ENCODE data around the gene RALGDS. TPM values are rescaled to one million over a fixed set of nuclear protein-coding genes. Genes with fewer than 3 reads are reported as not detected.
A peak's percentile ranks its signal among the peaks of the same experiment; 100 is the strongest.
"Not testable (repeated sequence)": the region's sequence is repeated elsewhere in the genome, so short reads cannot be mapped to it uniquely, and the experiment has no call there.

RALGDS gene
- total and polyA plus RNA-seq, 5 experiments from 2014 or later, result 14.1 to 99.9 (median 35.5) TPM

DNA sequence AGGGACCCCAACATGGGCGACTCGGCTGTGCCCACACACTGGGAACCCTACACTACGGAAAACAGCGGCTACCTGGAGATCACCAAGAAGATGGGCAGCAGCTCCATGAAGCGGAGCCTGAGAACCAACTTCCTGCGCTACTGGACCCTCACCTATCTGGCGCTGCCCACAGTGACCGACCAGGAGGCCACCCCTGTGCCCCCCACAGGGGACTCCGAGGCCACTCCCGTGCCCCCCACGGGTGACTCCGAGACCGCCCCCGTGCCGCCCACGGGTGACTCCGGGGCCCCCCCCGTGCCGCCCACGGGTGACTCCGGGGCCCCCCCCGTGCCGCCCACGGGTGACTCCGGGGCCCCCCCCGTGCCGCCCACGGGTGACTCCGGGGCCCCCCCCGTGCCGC is 50.1 kb downstream of the RALGDS start:
- POLR2A ChIA-PET, H3K4me1 Mint-ChIP-seq, ATAC-seq, H3K36me3 Mint-ChIP-seq, DNase-seq, H3K27ac Mint-ChIP-seq, H3K27me3 Mint-ChIP-seq, H3K4me3 Mint-ChIP-seq, H3K9me3 Mint-ChIP-seq: not testable (repeated sequence)

- peak overlapping the region in 1 of 10 donors; percentile 48 for H3K27ac Mint-ChIP-seq
- H3K27me3 Mint-ChIP-seq, DNase-seq, ATAC-seq, POLR2A ChIA-PET, H3K4me1 Mint-ChIP-seq, H3K36me3 Mint-ChIP-seq, H3K9me3 Mint-ChIP-seq, H3K4me3 Mint-ChIP-seq: not testable (repeated sequence)
These were observed 50.5 kb downstream of the RALGDS start for GRCh38 chr9:133070500-133070961.

GRCh38 chr9:133068431-133068830 is 52.6 kb downstream of the RALGDS start:
- POLR2A ChIA-PET, DNase-seq, H3K27me3 Mint-ChIP-seq, H3K36me3 Mint-ChIP-seq, H3K4me1 Mint-ChIP-seq, H3K27ac Mint-ChIP-seq, ATAC-seq, H3K4me3 Mint-ChIP-seq, H3K9me3 Mint-ChIP-seq: not testable (repeated sequence)

DNA sequence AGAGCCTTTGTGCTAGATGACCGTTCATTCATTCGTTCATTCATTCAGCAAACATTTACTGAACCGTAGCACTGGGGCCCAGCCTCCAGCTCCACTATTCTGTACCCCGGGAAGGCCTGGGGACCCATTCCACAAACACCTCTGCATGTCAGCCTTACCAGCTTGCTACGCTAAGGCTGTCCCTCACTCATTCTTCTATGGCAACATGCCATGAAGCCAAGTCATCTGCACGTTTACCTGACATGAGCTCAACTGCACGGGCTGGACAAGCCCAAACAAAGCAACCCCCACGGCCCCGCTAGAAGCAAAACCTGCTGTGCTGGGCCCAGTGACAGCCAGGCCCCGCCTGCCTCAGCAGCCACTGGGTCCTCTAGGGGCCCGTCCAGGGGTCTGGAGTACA is 53.2 kb downstream of the RALGDS start:
- Mint-ChIP-seq H3K27ac (peak overlapping the region in 1 of 10 donors; percentile 12), H3K27me3 (no peaks in the 10 kb centered on the region)

GRCh38 chr9:133067006-133067405 is 54.0 kb downstream of the RALGDS start:
- Mint-ChIP-seq H3K4me3 (no peak overlapping the region), H3K4me1 (peaks cover 0 to 5% (median under 1%) of the 10 kb centered on the region in 4 donors), H3K27ac (peak overlapping the region in 2 of 10 donors; percentile 9 to 67), H3K36me3 (no peaks in the 10 kb centered on the region), H3K9me3 (no peaks in the 10 kb centered on the region), H3K27me3 (no peaks in the 10 kb centered on the region)
- no peak for ATAC-seq
- POLR2A ChIA-PET, result no interaction called here
- DNase-seq, result no peak

More for the DNA sequence above, 53.2 kb downstream of the RALGDS start:
- no peak overlapping the region for H3K4me3 Mint-ChIP-seq
- ATAC-seq (no peak), DNase-seq (no peak)
- POLR2A ChIA-PET, result no interaction called here
- no peaks in the 10 kb centered on the region for H3K9me3 Mint-ChIP-seq
- H3K4me1 Mint-ChIP-seq, result peaks cover 0 to 3% (median 0%) of the 10 kb centered on the region in 4 donors
- no peaks in the 10 kb centered on the region for H3K36me3 Mint-ChIP-seq

DNA sequence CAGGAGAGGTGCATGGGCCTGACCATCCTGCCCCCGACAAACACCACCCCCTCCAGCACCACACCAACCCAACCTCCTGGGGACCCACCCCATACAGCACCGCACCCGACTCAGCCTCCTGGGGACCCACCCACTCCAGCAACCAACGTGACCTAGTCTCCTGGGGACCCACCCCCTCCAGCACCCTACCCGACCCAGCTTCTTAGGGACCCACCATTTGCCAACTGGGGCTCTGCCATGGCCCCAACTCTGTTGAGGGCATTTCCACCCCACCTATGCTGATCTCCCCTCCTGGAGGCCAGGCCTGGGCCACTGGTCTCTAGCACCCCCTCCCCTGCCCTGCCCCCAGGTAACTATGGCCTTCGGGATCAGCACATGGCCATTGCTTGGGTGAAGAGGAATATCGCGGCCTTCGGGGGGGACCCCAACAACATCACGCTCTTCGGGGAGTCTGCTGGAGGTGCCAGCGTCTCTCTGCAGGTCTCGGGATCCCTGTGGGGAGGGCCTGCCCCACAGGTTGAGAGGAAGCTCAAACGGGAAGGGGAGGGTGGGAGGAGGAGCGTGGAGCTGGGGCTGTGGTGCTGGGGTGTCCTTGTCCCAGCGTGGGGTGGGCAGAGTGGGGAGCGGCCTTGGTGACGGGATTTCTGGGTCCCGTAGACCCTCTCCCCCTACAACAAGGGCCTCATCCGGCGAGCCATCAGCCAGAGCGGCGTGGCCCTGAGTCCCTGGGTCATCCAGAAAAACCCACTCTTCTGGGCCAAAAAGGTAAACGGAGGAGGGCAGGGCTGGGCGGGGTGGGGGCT is 54.7 kb downstream of the RALGDS start:
- H3K4me1 Mint-ChIP-seq, result peaks cover 0 to 5% (median 1%) of the 10 kb centered on the region in 4 donors
- POLR2A ChIA-PET, result no interaction called here

GRCh38 chr9:133065070-133065388 is 56.0 kb downstream of the RALGDS start:
- DNase-seq (no peak), ATAC-seq (no peak)
- H3K4me1 Mint-ChIP-seq, result peaks cover 2 to 13% (median 12%) of the 10 kb centered on the region in 4 donors

More for the DNA sequence above, 54.7 kb downstream of the RALGDS start:
- Mint-ChIP-seq H3K36me3 (no peaks in the 10 kb centered on the region), H3K27ac (no peak overlapping the region), H3K9me3 (no peaks in the 10 kb centered on the region), H3K27me3 (no peaks in the 10 kb centered on the region), H3K4me3 (no peak overlapping the region)
- DNase-seq (no peak), ATAC-seq (no peak)

GRCh38 chr9:133064241-133065069 is 56.6 kb downstream of the RALGDS start:
- no peaks in the 10 kb centered on the region for H3K9me3 Mint-ChIP-seq
- POLR2A ChIA-PET, result interaction anchor here (1.3 kb wide), 1 partner anchor 34 kb away, joined by 4 read pairs; the partner anchor contains the start of gene GTF3C5
- H3K4me1 Mint-ChIP-seq, result peaks cover 6 to 19% (median 17%) of the 10 kb centered on the region in 4 donors
- no peaks in the 10 kb centered on the region for H3K36me3 Mint-ChIP-seq
- no peak overlapping the region for H3K4me3 Mint-ChIP-seq
- H3K27ac Mint-ChIP-seq, result no peak overlapping the region
- DNase-seq (no peak), ATAC-seq (no peak)
- no peaks in the 10 kb centered on the region for H3K27me3 Mint-ChIP-seq

More at GRCh38 chr9:133065070-133065388, 56.0 kb downstream of the RALGDS start:
- no peaks in the 10 kb centered on the region for H3K27me3 Mint-ChIP-seq
- no peaks in the 10 kb centered on the region for H3K9me3 Mint-ChIP-seq
- H3K4me3 Mint-ChIP-seq, result no peak overlapping the region
- POLR2A ChIA-PET, result no interaction called here
- H3K27ac Mint-ChIP-seq, result no peak overlapping the region
- no peaks in the 10 kb centered on the region for H3K36me3 Mint-ChIP-seq

- ATAC-seq (no peak), DNase-seq (no peak)
- Mint-ChIP-seq H3K4me1 (peaks cover 12 to 27% (median 25%) of the 10 kb centered on the region in 4 donors), H3K27ac (peak overlapping the region in 1 of 10 donors; percentile 72), H3K9me3 (no peaks in the 10 kb centered on the region), H3K4me3 (no peak overlapping the region), H3K36me3 (no peaks in the 10 kb centered on the region), H3K27me3 (no peaks in the 10 kb centered on the region)
- POLR2A ChIA-PET, result interaction anchor here (1.3 kb wide), 1 partner anchor 33 kb away, joined by 4 read pairs; the partner anchor contains the start of gene GTF3C5
These were observed 57.4 kb downstream of the RALGDS start for GRCh38 chr9:133063500-133064231.

- Mint-ChIP-seq H3K9me3 (no peaks in the 10 kb centered on the region), H3K27ac (peak overlapping the region in 2 of 10 donors; percentile 18 to 56), H3K4me3 (no peak overlapping the region), H3K27me3 (no peaks in the 10 kb centered on the region), H3K4me1 (peaks cover 13 to 32% (median 31%) of the 10 kb centered on the region in 4 donors), H3K36me3 (no peaks in the 10 kb centered on the region)
- POLR2A ChIA-PET, result no interaction called here
- DNase-seq (no peak), ATAC-seq (no peak)
These were observed 57.9 kb downstream of the RALGDS start for GRCh38 chr9:133063159-133063499.

DNA sequence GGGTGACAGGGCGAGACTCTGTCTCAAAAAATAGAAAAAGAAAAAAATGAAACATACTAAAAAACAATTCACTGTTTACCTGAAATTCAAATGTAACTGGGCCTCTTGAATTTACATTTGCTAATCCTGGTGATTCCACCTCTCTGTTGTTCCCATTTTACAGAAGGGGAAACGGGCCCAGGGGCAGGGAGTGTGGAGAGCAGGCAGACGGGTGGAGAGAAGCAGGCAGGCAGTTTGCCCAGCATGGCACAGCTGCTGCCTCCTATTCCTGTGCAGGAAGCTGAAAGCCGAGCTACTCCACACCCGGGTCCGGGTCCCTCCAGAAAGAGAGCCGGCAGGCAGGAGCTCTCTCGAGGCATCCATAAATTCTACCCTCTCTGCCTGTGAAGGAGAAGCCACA is 58.5 kb downstream of the RALGDS start:
- ATAC-seq, H3K27me3 Mint-ChIP-seq, DNase-seq, H3K9me3 Mint-ChIP-seq, POLR2A ChIA-PET, H3K36me3 Mint-ChIP-seq: not testable (repeated sequence)
- Mint-ChIP-seq H3K4me1 (peaks cover 14 to 37% (median 35%) of the 10 kb centered on the region in 4 donors), H3K27ac (peak overlapping the region in 1 of 10 donors; percentile 81), H3K4me3 (peak overlapping the region in 1 of 10 donors; percentile 45)

GRCh38 chr9:133061764-133062145 is 59.3 kb downstream of the RALGDS start, which contains the start of gene CEL:
Gene CEL (plus strand): TSS chr9:133061981. CDS start chr9:133062003, 22 bp downstream.
- POLR2A ChIA-PET, ATAC-seq, DNase-seq, H3K9me3 Mint-ChIP-seq, H3K27me3 Mint-ChIP-seq, H3K36me3 Mint-ChIP-seq: not testable (repeated sequence)
- Mint-ChIP-seq H3K27ac (peak within 1 kb of the TSS in 4 of 10 donors; percentile 34 to 81 (median 62)), H3K4me3 (peak within 1 kb of the TSS in 1 of 10 donors; percentile 45), H3K4me1 (peaks cover 14 to 46% (median 38%) of the 10 kb centered on the region in 4 donors)
